ENCODE measurements around the gene EFNA5.

DNA sequence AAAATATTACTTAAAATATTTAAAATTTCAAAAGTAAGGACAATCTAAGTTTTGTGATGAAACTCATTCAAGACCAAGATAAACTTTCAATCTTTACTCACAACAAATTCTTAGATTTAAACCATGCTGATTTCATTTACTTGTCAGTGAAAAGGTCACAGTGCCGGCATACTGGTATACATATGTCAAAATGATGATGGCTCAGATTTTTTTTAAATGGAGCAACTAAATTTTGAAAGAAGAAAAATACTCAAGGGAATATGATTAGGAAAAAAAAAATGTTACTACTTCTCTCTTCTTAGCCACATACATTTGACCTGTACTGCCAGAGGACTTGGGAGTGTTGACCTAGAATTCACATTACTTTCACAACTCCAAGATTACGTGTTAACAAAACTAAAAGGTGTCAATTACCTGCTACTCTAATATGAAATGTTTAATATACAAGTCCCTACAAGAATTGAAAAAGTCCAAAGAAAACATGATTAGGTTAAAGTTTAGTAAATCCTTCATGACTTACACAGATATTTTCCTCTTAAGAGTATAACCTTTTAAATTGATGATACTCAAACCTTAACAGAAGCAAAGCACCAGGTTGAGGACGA is 4.6 kb downstream of the EFNA5 start:
- TF ChIP-seq, protein P1, sequence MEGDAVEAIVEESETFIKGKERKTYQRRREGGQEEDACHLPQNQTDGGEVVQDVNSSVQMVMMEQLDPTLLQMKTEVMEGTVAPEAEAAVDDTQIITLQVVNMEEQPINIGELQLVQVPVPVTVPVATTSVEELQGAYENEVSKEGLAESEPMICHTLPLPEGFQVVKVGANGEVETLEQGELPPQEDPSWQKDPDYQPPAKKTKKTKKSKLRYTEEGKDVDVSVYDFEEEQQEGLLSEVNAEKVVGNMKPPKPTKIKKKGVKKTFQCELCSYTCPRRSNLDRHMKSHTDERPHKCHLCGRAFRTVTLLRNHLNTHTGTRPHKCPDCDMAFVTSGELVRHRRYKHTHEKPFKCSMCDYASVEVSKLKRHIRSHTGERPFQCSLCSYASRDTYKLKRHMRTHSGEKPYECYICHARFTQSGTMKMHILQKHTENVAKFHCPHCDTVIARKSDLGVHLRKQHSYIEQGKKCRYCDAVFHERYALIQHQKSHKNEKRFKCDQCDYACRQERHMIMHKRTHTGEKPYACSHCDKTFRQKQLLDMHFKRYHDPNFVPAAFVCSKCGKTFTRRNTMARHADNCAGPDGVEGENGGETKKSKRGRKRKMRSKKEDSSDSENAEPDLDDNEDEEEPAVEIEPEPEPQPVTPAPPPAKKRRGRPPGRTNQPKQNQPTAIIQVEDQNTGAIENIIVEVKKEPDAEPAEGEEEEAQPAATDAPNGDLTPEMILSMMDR (IDR thresholded peaks at IDR 0.05) = no peak
- TF ChIP-seq ZFX (IDR thresholded peaks at IDR 0.05; ENCODE audit: borderline replicate concordance) = no peak

Measured in 22Rv1 (cell line).